Erythroblast (primary cell): ENCODE results near the gene MCHR2.

Experiments used
- DNase-seq, 2 experiments: peaks; one replicate each; lab custom pipeline; 2025; lab: John Stamatoyannopoulos, UW
- GATA1 ChIP-seq: IDR thresholded peaks from 2 replicates; pipeline ENCODE4 v1.6.1; 2011; ENCODE audit warnings: low read depth, mild to moderate bottlenecking, control low read depth, low read length, moderate library complexity
- POLR2A ChIP-seq: IDR thresholded peaks from 2 replicates; pipeline ENCODE4 v1.6.1; 2011; ENCODE audit warnings: mild to moderate bottlenecking, low read length

The MCHR2 gene

GRCh38 chr6:99873084-99873483, 120.9 kb downstream of the MCHR2 start:
- TF ChIP-seq POLR2A, result no peak
- no peak for TF ChIP-seq GATA1
- no peak for DNase-seq

GRCh38 chr6:99871641-99872040, 122.4 kb downstream of the MCHR2 start:
- no peak for TF ChIP-seq POLR2A
- TF ChIP-seq GATA1, result no peak
- no peak for DNase-seq
